AG10803 (cell line): Measurements from ENCODE around the gene SRCIN1.

Experiments
- DNase-seq: peaks from one replicate; pipeline ENCODE4 v3.0.0; 2010; ENCODE audit warnings: low read depth
- H3K4me3 ChIP-seq: 2 replicates; pipeline ENCODE4 v1.5.1; 2011; ENCODE audit warnings: mild to moderate bottlenecking, low read length, control low read depth
- CTCF ChIP-seq: conservative IDR thresholded peaks from 2 replicates; pipeline ENCODE4 v1.5.1; 2011; ENCODE audit warnings: mild to moderate bottlenecking, low read length, control low read depth, inconsistent platforms

SRCIN1 gene

DNA sequence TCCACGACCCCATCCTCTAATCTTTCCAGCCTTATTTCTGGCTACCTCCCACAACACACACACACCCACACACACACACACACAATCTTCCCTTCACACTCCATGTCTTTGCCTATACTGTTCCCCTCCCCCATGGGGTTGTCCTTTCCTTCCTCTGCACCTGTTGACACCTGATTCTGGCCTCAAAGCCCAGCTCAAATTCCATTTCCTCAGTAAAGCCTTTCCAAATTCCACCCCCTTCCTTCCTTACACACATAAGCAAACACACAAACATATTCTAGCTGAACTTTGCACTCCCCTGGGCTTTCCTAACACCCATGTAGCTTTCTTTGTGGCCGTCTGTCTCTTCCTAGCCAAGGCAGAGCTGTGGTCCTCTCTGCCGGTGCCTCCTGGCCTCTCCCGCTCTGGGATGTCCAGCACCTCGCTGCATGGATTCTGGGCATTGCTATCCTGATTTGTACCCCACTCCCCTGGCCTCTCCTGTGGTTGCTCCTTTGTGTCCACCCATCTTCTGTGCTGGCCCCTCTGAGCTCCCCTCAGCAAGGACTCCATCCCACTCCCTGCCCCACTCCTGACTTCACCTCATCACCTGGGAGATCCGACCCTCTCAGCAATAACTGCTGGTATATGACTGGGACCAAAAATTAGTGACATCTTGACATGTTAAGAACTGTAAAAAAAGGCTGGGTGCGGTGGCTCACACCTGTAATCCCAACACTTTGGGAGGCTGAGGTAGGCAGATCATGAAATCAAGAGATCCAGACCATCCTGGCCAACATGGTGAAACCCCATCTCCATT lies 8.4 kb upstream of the SRCIN1 start:
- DNase-seq: no peak
- TF ChIP-seq CTCF: no peak

DNA sequence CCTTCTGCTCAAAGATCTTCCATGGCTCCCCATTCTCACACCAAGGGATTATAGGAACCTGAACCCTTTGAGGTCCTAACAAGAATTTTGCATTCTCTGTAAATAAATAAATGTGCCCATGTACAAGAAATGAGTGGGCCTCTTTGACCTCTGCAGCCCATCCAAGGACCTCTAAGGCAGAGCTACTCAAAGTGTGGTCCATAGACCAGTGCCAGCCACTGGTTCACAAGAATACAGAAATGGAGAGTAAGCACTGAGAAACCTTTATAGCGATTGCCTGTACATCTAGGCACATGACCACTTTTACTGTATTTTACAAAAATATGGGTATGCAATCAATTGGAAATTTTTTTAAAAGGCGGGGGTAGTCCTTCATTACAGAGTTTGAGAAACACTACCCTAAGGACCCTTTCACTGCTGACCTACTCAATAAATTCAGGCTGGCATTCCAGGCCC lies 7.8 kb upstream of the SRCIN1 start:
- TF ChIP-seq CTCF: no peak
- no peak for DNase-seq
- no peak overlapping the region for H3K4me3 ChIP-seq

More for the DNA sequence above, 8.4 kb upstream of the SRCIN1 start:
- H3K4me3 ChIP-seq: no peak overlapping the region

DNA sequence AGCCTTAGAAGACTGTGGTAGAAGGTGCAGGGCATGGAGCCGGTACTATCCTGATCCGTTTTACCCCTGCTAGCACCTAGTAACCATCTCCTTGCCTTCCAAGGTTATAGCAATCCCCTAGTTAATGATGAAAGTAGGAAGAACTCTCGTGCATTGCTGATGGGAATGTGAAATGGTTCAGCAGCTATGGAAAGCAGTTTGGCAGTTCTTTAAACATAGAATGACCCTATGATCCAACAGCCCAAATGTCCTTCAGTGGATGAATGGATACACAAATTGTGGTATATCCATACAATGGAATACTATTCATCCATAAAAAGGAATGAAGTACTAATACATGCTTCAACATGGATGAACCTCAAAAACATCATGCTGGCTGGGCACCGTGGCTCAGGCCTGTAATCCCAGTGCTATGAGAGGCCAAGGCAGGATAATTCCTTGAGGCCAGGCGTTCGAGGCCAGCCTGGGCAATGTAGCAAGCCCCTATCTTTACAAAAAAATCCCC lies 6.2 kb upstream of the SRCIN1 start:
- no peak for TF ChIP-seq CTCF
- no peak for DNase-seq
- no peak overlapping the region for H3K4me3 ChIP-seq

GRCh38 chr17:38611070-38611786 lies 5.5 kb upstream of the SRCIN1 start:
- TF ChIP-seq CTCF: no peak
- DNase-seq: no peak
- no peak overlapping the region for H3K4me3 ChIP-seq

- no peak for TF ChIP-seq CTCF
- no peak overlapping the region for H3K4me3 ChIP-seq
- DNase-seq: no peak
These were observed 3.7 kb upstream of the SRCIN1 start for GRCh38 chr17:38609280-38610031.

GRCh38 chr17:38608648-38609047 lies 2.9 kb upstream of the SRCIN1 start:
- no peak overlapping the region for H3K4me3 ChIP-seq
- DNase-seq: no peak
- TF ChIP-seq CTCF: no peak
